ENCODE results near the gene DNAJC30.
"Not testable (repeated sequence)": the region's sequence is repeated elsewhere in the genome, so short reads cannot be mapped to it uniquely, and the experiment has no call there.

DNAJC30 gene

DNA sequence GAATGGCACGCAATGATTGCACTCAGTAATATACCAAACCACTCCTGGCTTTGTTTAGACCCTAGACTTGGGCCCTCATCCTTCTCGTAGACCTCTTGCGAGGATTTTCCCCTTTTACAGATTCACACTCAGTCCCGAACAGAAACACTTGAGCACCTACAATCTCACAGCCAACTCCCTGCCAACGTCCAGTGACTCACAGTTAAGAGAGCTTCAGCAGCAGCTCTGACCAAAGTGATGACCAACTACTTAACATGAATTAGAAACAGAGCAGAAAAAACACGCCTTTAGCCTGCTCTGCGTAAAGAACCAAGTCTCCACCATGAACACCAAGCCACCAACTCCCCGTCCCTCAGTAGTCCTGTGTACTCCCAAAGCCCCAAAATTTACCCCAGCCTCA is 2.2 kb downstream of the DNAJC30 start:
- peak; percentile 60 for DNase-seq (ENCODE audit: low read depth)

- no peak for DNase-seq (ENCODE audit: low read depth)
Measured at GRCh38 chr7:73680501-73680900, 2.8 kb downstream of the DNAJC30 start.

GRCh38 chr7:73679709-73680108 is 3.5 kb downstream of the DNAJC30 start:
- DNase-seq (ENCODE audit: low read depth): no peak

- no peak for DNase-seq (ENCODE audit: low read depth)
Measured at GRCh38 chr7:73678862-73679261, 4.4 kb downstream of the DNAJC30 start.

DNA sequence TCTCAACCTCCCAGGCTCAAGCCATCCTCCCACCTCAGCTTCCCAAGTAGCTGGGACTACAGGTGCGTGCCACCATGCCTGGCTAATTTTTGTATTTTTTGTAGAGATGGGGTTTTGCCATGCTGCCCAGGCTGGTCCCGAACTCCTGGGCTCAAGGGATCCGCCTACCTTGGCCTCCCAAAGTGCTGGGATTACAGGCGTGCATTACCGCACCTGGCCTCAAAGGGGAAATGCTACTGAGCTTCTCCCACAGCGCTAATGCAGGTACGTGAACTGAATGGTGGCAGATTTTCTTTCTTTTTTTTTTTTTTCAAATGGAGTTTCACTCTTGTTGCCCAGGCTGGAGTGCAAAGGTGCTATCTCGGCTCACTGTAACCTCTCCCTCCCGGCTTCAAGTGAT is 7.2 kb downstream of the DNAJC30 start:
- DNase-seq (ENCODE audit: low read depth): not testable (repeated sequence)

GRCh38 chr7:73674468-73675124 is 8.7 kb downstream of the DNAJC30 start:
- DNase-seq (ENCODE audit: low read depth): no peak

GRCh38 chr7:73671857-73672445 is 11.3 kb downstream of the DNAJC30 start:
- DNase-seq (ENCODE audit: low read depth): no peak

DNA sequence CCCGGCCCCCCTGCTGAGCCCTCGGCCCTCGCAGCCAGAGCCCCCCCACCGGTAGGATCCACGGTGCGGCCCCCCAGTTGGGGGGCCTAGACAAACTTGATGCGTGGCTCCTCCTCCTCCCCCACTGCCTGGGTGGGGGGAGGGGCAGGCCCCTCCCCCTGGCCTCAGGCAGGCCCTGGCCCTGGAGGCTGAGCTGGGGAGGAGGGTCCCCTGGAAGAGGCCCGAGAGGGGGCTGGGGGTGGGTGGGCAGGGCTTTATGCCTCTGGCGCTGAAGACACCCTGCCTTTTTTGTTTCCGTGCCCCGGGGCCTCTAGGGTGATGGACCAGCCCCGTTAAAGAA is 12.0 kb downstream of the DNAJC30 start:
- no peak for DNase-seq (ENCODE audit: low read depth)

DNA sequence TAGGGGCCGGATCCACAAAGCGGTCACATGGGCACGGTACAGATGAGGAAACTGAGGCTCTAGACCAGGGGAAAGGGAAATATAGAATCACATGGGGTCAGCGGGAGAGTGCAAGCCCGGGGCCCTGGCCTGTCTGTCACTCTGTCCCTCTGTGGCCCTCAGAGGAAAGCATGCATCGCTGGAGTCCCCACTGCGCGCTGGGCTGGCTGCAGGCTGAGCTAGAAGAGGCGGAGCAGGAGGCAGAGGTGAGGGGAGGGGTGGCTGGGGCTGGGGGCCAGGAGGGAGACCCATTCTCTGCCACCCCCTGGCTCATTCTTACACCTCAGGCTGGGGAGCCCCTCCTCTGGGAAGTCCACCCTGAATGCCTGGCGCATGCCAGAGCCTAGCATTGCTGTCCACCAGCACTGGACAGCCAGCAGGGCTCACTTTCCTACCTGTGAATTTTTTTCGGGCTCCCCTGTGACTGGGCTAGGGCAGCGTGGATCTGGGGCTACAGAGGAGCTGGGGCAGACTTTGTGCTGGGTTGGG is 13.3 kb downstream of the DNAJC30 start:
- DNase-seq (ENCODE audit: low read depth): no peak

DNA sequence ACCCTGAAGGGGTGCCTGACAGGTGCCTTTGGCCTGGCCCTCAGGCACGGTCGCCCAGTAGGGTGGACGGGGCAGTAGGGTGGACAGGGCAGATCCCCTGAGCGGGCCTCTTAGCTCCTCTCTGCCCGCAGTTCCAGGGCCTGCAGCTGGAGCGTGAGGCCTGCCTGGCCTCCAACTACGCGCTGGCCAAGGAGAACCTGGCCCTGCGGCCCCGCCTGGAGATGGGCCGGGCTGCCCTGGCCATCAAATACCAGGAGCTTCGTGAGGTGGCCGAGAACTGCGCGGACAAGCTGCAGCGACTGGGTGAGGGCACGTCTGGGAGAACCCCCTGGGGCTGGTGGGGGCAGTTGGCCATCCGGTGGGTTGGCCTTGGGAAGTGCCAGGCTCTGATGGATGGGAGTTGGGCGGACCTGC is 14.0 kb downstream of the DNAJC30 start:
- no peak for DNase-seq (ENCODE audit: low read depth)

- no peak for DNase-seq (ENCODE audit: low read depth)
Measured at GRCh38 chr7:73668886-73669230, 14.4 kb downstream of the DNAJC30 start.

DNA sequence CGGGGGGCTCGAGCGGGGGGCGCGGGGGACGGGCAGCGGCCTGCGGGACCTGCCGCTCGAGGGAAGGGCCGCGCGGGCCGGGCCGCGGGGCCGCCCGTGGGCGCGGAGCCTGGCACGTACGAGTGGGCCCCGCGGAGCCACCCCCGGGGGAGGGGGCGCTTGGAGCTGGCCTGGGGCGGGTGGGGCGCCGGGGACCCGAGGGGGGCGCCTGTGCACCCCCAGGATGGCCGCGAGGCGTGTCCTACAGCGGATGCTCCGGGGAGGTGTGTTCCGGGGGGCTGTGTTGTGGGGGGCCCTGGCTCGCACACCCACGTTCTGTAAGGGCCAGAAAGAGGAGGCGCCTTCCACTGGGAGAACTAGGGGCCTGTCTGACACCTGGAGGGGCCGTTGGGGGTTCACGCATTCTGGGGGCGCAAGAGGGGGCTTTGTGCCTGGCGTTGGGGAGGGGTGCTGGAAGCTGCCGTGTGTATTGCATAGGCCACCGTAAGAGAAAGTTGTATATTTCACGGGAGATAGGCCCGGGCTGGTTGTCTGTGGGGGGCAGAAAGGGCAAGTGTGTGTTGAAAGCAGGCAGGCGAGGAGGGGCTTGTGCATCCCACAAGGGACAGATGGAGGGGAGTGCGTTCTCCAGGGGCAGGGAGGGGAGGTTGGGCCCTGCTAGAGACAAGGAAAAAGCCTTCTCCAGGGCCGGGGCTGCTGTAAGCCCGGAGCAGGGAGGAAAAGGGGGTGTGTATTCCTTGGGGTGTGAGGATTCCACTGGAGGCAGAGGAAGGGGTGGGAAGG is 15.0 kb downstream of the DNAJC30 start:
- DNase-seq (ENCODE audit: low read depth): no peak

GRCh38 chr7:73667344-73668102 is 15.7 kb downstream of the DNAJC30 start, which contains the start of gene VPS37D:
Gene VPS37D, plus strand, starts transcription at chr7:73667831. Its CDS starts 128 bp downstream, at chr7:73667959.
- peak; percentile 75 for DNase-seq (ENCODE audit: low read depth)

- DNase-seq (ENCODE audit: low read depth): no peak
Measured at GRCh38 chr7:73663033-73663432, 20.2 kb downstream of the DNAJC30 start.

DNA sequence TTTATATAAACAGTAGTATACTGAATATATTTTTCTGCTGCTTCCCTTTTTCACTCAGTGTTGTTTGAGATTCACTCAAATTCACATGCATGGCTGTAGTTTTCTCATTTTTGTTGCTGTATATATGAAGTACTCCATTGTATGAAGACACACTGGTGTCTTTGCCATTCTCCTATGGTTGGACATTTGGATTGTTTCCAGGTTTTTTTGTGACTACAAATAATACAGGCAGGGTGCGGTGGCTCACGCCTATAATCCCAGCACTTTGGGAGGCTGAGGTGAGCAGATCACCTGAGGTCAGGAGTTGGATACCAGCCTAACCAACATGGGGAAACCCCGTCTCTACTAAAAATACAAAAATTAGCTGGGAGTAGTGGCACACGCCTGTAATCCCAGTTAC is 22.7 kb downstream of the DNAJC30 start:
- DNase-seq (ENCODE audit: low read depth): not testable (repeated sequence)

DNA sequence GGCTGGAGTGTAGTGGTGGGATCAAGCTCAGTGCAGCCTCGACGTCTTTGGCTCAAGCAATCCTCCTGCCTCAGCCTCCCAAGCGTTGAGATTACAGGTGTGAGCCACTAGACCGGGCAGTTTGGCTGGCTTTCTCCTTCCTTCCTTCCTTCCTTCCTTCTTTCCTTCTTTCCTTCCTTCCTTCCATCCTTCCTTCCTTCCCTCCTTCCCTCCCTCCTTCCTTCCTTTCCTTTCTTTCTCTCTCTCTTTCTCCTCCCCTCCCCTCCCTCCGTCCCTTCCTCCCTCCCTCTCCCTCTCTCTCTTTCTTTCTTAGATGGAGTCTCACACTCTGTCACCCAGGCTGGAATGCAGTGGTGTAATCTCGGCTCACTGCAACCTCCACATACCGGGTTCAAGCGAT is 23.3 kb downstream of the DNAJC30 start:
- no peak for DNase-seq (ENCODE audit: low read depth)

GRCh38 chr7:73655309-73655708 is 27.9 kb downstream of the DNAJC30 start:
- DNase-seq (ENCODE audit: low read depth): not testable (repeated sequence)

DNA sequence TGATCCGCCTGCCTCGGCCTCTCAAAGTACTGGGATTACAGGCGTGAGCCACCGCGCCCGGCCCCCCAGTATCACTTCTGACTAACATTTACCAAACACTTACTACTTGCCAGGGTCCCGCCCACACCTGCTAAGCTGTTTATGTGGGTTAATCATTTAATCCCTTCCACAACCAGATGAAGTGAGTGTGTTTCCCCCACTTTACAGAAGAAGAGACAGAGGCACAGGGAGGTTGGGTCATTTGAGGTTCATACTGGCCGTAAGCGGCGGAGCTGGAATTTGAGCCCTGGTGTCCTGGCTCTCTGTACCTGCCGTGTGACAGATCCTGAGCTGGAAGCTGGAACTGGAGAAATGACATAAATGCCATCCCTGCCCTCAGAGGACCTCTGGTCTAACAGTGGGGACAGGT is 30.7 kb downstream of the DNAJC30 start:
- no peak for DNase-seq (ENCODE audit: low read depth)

- no peak for DNase-seq (ENCODE audit: low read depth)
Measured at GRCh38 chr7:73650524-73650923, 32.7 kb downstream of the DNAJC30 start.

GRCh38 chr7:73649576-73649975 is 33.7 kb downstream of the DNAJC30 start:
- no peak for DNase-seq (ENCODE audit: low read depth)

DNA sequence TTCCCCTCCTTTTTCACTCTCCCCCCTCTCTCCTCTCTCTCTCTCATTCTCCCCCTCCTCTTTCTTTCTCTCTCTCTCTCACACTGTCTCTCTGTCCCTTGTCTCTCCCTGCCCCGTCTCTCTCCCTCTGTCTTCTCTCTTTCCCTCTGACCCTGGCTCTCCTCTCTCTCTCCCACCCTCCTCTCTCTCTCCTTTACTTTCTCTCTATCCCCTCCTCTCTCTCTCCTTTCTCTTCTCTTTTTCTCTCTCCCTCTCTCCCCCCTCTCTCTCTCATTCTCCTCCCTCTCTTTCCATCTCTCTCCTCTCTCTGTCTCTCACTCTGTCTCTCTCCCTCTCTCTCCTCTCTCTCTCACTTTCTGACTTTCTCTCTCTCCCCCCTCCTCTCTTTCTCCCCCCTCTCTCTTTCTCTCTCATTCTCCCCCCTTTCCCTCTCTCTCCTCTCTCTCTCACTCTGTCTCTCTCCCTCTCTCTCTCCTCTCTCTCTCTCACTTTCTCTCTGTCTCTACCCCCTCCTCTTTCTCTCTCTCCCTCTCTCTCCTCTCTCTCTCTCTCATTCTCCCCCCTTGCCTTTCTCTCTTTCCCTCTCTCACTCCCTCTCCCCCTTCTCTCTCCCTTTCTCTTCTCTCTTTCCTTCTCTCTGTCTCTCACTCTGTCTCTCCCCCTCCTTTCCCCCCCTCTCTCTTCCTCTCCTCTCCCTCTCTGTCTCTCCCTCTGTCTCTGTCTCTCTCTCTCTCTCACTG is 34.5 kb downstream of the DNAJC30 start:
- DNase-seq (ENCODE audit: low read depth): no peak

All from amniotic epithelial cell (primary cell).